Measurements from ENCODE around the gene CTBS.

Gene CTBS

DNA sequence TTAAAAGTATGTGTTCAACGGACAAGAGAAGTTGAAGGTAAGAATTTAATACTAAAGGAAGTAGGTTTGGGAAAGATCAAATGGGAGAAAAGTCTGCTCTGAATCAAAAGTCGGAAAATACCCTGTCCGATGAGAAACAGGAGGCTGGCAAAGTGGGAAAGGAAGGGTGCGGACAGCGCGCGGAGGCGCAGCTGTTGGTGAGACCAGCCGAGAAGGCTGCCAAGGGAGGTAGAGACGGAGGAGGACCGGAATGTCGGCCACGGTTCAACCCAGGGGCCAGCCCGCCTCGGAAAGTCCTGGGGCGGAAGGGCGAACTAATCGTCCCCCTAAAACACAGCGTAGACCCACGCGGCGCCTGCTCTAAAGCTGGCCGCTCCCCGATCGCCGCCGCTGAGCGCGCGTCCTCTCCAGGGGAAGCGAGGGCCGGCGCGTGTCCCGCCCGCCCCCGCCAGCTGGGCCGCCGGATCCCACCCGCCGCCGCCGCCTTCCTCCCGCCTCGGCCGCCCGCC is 68.7 kb downstream of the CTBS start:
- no peak for DNase-seq

DNA sequence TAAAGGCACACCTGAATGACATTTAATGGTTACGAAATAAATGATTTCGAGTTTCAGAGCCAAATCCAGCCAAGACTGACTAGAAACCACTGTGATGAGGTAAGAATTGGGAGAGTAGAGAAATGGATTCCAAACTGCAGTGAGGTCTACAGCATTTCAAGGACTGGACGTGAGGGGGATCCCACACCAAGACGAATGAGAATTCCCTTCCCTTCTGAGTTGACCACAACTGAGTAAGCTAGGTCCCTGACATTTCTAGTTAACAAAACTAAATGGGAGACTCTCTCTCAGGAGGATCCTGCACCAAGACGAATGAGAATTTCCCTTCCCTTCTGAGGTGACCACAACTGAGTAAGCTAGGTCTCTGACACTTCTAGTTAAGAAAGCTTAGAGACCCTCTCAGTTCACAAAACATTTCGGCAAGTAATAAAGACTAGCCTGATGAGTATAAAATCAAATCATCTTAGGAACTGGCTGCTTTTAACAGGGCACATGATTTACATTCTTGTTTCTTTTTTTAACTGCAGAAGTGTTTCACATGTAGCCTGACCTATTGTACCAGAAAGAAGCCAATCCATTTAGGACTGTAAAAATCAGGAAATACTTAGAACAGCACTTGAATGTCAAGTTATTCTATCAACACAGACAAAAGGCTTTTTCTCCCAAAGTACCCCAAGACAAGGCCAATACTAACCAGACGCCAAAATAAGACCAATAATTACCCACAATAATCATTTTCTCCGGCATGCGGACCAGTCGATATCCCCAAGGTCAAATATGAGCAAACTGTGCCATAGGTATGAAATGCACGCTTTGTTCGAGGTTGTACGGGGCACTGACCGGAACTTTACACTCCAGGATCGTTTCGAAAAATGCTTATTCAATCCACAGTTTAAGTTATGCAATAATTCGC is 69.4 kb downstream of the CTBS start:
- DNase-seq = no peak

- no peak for DNase-seq
Measured at GRCh38 chr1:84502927-84503326, 71.3 kb downstream of the CTBS start.
